Measurements from ENCODE around the gene TES.

Gene TES

GRCh38 chr7:116252249-116252648 is 41.9 kb downstream of the TES start:
- DNase-seq, result no peak

DNA sequence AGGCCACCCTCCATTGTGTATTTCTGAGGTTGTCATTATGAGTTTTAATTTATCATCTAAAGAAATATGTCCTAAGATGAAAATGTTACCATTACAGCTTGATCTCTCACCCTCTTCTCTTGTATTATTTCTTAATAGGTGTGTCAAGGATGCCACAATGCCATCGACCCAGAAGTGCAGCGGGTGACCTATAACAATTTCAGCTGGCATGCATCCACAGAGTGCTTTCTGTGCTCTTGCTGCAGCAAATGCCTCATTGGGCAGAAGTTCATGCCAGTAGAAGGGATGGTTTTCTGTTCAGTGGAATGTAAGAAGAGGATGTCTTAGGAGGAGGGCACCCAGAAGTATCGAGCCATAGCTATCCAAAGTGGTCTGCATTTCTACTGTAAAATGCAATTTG is 46.8 kb downstream of the TES start:
- no peak for DNase-seq

DNA sequence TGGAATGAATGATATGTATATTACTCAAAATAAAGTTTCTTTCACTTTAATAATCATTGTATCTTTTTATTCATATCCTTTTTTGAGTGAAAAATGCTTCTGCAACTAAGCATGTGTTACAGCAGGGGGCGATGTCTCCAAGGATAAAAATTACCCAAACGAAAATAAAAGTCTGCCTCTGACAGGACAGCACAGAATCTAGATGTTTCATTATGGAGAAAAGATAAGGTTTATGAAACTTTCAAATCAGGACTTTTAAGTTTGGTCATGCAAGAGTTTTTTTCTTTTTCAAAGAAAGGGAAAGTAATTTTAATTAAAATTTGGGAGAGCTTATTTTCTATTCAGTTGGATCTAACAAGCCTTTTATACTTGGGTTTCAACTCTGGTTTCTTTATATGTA is 48.4 kb downstream of the TES start:
- peak; percentile 61 for DNase-seq

DNA sequence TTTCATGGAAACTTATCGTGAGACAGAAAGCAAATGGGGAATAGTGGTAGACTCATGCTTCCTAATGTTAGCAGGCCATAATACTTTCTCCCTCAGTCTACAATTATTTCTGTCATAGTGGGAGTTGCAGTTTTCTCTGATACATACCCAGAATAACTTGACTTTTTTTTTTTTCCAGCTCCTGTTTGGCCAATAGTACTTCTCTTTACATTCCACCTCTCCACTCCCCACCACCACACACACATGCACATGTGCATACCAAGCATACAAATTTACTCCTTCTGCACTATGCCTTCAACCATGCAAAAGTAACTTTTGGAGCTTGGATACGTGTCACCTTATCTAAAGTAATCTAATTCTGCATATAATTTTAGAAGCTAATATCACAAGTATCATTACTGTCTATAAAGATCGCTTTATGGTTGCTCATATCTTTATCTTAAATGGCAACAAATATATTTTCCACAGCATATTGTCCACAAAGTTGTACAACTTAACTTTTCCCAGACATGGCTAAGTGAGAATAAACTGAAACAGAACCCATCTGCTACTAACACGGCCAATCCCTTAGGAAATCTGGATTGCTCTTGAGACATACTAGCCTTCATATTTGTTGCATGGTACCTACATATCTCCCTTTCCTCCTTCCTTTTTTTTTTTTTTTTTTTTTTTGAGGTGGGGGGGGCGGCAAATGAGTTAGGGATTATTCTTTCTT is 49.0 kb downstream of the TES start:
- DNase-seq, result no peak

- no peak for DNase-seq
Measured at GRCh38 chr7:116259871-116260440, 49.6 kb downstream of the TES start.

- DNase-seq, result no peak
Measured at GRCh38 chr7:116261904-116262303, 51.6 kb downstream of the TES start.

GRCh38 chr7:116265881-116266280 is 55.5 kb downstream of the TES start:
- DNase-seq, result no peak

GRCh38 chr7:116269466-116269865 is 59.1 kb downstream of the TES start:
- no peak for DNase-seq

GRCh38 chr7:116271161-116271913 is 61.0 kb downstream of the TES start:
- no peak for DNase-seq

DNA sequence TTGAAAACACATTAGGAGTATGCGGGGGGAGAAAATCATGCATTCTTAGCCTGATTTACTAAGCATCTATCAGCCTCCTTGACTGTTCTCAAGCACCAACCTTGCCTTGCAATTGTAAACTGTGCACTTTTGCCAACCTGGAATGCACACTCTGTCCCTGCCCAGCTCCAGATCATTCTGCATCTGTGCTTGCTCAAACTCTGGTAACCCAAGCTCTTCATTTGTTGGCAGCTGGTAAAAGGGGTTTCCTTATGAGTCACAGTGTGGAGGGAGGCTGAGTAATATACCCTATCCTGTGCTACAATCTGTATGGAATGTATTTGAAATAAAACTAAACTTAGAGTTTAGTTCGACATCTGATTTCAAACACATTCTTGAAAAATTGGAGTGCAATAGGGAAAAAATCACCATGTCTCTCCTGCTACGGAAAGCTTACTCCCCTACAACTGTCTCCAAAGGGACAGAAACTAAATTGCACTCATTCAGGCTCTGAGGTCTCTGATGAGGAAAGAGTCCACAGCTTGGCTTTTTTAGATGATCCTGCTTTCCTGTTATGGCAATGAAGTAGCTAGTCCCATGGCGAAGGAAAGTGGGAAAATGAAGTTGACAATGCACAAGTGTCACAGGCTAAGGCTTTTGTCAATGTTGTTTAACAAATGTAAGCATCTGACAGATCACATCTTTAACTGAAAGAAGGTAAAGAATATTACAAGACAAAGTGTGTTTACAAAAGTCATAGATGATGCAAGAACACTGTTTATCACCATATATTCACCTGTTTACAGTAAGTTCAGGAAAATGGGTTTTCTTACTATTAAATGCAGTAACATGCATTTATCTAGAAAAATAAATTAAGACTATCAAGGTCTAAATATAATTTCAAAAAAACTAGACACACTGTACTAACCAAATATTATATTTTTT is 61.9 kb downstream of the TES start:
- no peak for DNase-seq

DNA sequence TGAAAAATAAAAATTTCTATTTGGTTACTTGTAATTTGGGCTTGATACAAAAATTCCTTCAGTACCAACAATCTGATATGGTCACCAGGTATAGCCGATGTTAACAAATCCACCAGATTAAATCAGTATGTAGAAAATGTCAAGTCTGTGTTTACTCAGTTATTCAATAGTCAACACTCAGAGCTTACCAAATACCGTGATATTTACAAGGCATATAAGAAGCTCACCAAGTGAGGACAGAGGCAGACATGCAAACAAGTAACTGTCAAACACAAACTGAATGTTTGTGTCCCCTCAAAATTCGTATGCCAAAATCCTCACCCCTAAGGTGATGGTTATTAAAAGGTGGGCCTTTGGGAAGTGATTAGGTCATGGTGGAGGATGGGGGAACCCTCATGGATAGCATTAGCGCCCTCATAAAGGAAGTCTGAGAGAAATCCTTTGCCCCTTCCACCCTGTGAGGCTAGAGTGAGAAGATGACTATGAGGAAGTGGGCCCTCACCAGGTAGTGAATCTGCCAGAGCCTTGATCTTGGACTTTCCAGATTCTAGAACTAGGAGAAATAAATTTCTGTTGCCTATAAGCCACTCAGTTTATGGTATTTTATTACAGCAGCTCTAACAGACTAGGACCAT is 63.1 kb downstream of the TES start:
- DNase-seq, result no peak

DNA sequence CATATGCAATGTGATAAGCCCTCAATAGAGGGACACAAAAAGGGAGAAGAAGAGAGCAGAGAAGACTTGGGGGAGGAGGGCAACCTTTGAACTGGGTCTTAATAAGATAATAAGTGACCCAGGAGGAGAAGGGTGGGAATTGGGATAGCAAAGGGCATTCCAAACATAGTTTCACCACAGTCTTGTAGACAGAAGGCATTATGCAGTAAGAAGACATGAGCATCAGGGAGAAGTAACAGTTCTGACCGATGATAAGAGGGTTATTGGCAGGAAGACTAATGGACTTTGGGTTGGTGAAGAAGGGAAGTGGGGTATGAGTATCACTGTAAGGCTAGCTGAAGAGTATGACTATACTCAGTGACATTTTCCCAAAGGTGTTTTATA is 63.6 kb downstream of the TES start:
- DNase-seq, result no peak

DNA sequence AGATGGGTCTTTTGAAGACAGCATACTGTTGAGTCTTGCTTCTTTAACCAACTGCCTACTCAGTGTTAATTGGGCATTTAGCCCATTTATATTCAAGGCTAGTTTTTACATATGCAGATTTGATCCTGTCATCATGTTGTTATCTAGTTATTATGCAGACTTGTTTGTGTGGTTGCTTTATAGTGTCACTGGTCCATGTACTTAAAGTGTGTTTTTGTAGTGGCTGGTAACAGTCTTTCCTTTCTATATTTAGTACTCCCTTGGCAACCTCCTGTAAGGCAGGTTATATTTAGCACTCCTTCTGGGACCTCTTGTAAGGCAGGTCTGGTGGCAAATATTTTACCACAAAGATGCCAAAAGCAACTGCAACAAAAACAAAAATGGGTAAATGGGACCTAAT is 66.7 kb downstream of the TES start:
- no peak for DNase-seq

- DNase-seq, result no peak
Measured at GRCh38 chr7:116279217-116279616, 68.9 kb downstream of the TES start.

GRCh38 chr7:116280803-116281202 is 70.5 kb downstream of the TES start:
- DNase-seq, result no peak

- no peak for DNase-seq
Measured at GRCh38 chr7:116283595-116284204, 73.4 kb downstream of the TES start.

GRCh38 chr7:116284390-116284789 is 74.1 kb downstream of the TES start:
- no peak for DNase-seq

GRCh38 chr7:116285252-116285651 is 74.9 kb downstream of the TES start:
- DNase-seq, result no peak

- no peak for DNase-seq
Measured at GRCh38 chr7:116290740-116291139, 80.4 kb downstream of the TES start.

DNA sequence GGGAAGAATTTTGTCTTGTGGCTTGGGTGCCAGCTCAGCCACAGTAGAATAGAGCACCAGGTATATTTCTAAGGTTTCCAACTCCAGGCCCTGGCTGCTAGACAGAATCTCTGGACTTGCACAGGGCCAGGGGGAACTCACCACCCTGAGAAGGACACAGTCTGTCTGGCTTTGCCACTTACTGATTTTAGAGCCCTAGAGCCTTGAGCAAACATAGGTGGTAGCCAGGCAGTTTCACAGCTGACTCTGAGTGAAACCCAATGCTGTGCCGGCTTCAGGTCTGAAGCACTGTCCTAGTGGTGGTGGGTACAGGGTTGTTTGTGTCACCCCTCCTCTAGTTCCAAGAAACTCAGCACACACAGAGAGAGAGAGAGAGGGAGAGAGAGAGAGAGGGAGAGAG is 81.6 kb downstream of the TES start:
- DNase-seq, result no peak

GRCh38 chr7:116292381-116292780 is 82.0 kb downstream of the TES start:
- DNase-seq, result no peak

- DNase-seq, result no peak
Measured at GRCh38 chr7:116293139-116293538, 82.8 kb downstream of the TES start.

Measured in CD4-positive, alpha-beta T cell treated with Interleukin-17A for 1 hour (primary cell).